Transverse colon (tissue), 4 donors: ENCODE data around the gene PCSK9.
A peak's percentile ranks its signal among the peaks of the same experiment; 100 is the strongest.

Source experiments
- CTCF ChIP-seq, 5 experiments: fragments of 200-600 bp in 3 of 5; fragments of 450-650 bp in 2 of 5; sonication (generic) in 3 of 5; IDR thresholded peaks; 1 replicate in 2 of 5; 2 replicates in 3 of 5; pipeline ENCODE4 v1.5.1; 2016 to 2017; ENCODE audit warnings: antibody characterized with exemption in 5 of 5, inconsistent platforms in 3 of 5, mild to moderate bottlenecking in 2 of 5, moderate library complexity in 1 of 5
- EP300 ChIP-seq: sonication (generic); formaldehyde crosslinking; IDR thresholded peaks from one replicate; pipeline ENCODE4 v1.6.1; 2017; ENCODE audit warnings: antibody characterized with exemption, low read depth
- POLR2A ChIP-seq: fragments of 450-650 bp; IDR thresholded peaks from one replicate; pipeline ENCODE4 v1.6.1; 2016; ENCODE audit warnings: antibody characterized with exemption, mild to moderate bottlenecking, moderate library complexity
- POLR2AphosphoS5 ChIP-seq, 3 donors: sonication (generic); formaldehyde crosslinking; IDR thresholded peaks; one replicate each; pipeline ENCODE4 v1.6.1; 2016; ENCODE audit warnings: antibody characterized with exemption in 3 of 3

- TF ChIP-seq CTCF (IDR thresholded peaks at IDR 0.05) (peak; percentile 77 to 91 (median 88)), POLR2A (no peak), POLR2AphosphoS5 (IDR thresholded peaks at IDR 0.05) (no peak), EP300 (no peak)
Observed at GRCh38 chr1:54996359-54996868, 42.9 kb upstream of the PCSK9 start.
